B cell (primary cell): Measurements from ENCODE around the gene PITX3. TPM values are rescaled to one million over a fixed set of nuclear protein-coding genes. Genes with fewer than 3 reads are reported as not detected.
"Not testable (repeated sequence)": the region's sequence is repeated elsewhere in the genome, so short reads cannot be mapped to it uniquely, and the experiment has no call there.

Experiments
- ATAC-seq: fragments of 200-7000 bp; cut with Tn5 transposase; one replicate; pipeline ENCODE4 v1.10.0; 2021; ENCODE audit warnings: low read depth, mild to moderate bottlenecking, moderate number of reproducible peaks, moderate library complexity
- CTCF ChIA-PET: fragments of 350-600 bp; sonication (Branson Sonifier 250); formaldehyde crosslinking; loops from one replicate; lab custom pipeline; 2021; ENCODE audit warnings: antibody characterized with exemption, inconsistent platforms; lab: Charles Lee
- POLR2A ChIA-PET: fragments of 350-600 bp; sonication (Branson Sonifier 250); formaldehyde crosslinking; loops from one replicate; lab custom pipeline; 2021; ENCODE audit warnings: antibody characterized with exemption; lab: Charles Lee
- DNase-seq: peaks from one replicate; pipeline ENCODE4 v3.0.0; 2013
- H2AFZ ChIP-seq: 2 replicates; pipeline ENCODE4 v1.6.1; 2012; ENCODE audit warnings: mild to moderate bottlenecking, low read depth, low read length; ENCODE audit not compliant: insufficient read depth, poor library complexity, severe bottlenecking
- H3K27ac ChIP-seq, 2 donors: 1 replicate in 1 of 2; 2 replicates in 1 of 2; pipeline ENCODE4 v1.5.1; 2012 to 2013; ENCODE audit warnings: low read length in 2 of 2, mild to moderate bottlenecking in 2 of 2, moderate library complexity in 1 of 2
- H3K27me3 ChIP-seq, 4 experiments: fragments of 200-600 bp in 1 of 4; sonication (generic) in 1 of 4; replicated peaks in 1 of 4; 1 replicate in 2 of 4; 2 replicates in 2 of 4; pipeline versions ENCODE4 v1.6.1 to v1.7.0; 2013 to 2016; ENCODE audit warnings: low read length in 3 of 4, mild to moderate bottlenecking in 2 of 4, mixed read lengths in 1 of 4, moderate library complexity in 1 of 4; ENCODE audit not compliant: insufficient read depth in 4 of 4, control insufficient read depth in 3 of 4; ENCODE audit errors: control extremely low read depth in 1 of 4
- H3K36me3 ChIP-seq, 2 experiments: replicated peaks in 1 of 2; 1 replicate in 1 of 2; 2 replicates in 1 of 2; pipeline versions ENCODE4 v1.6.1 to v1.7.1; 2013; ENCODE audit warnings: low read length in 1 of 2; ENCODE audit not compliant: insufficient read depth in 2 of 2, control insufficient read depth in 1 of 2; ENCODE audit errors: control extremely low read depth in 1 of 2, extremely low read depth in 1 of 2
- H3K4me1 ChIP-seq, 2 donors: fragments of 200-600 bp in 1 of 2; sonication (generic) in 1 of 2; 1 replicate in 1 of 2; 2 replicates in 1 of 2; pipeline versions ENCODE4 v1.5.1 to v1.6.1; 2013 to 2017; ENCODE audit warnings: low read length in 2 of 2; ENCODE audit not compliant: control insufficient read depth in 2 of 2, insufficient read depth in 2 of 2
- H3K4me2 ChIP-seq: replicated peaks from 2 replicates; pipeline ENCODE3; 2012; ENCODE audit warnings: mild to moderate bottlenecking, low read depth, low read length; ENCODE audit not compliant: poor library complexity, severe bottlenecking
- H3K4me3 ChIP-seq, 5 experiments: fragments of 200-600 bp in 1 of 5; sonication (generic) in 1 of 5; 1 replicate in 3 of 5; 2 replicates in 2 of 5; pipeline versions ENCODE4 v1.5.1 to v1.7.0; 2011 to 2016; ENCODE audit warnings: low read length in 4 of 5, mild to moderate bottlenecking in 4 of 5, low read depth in 2 of 5, control low read depth in 1 of 5, moderate library complexity in 1 of 5; ENCODE audit not compliant: insufficient read depth in 1 of 5; ENCODE audit errors: control extremely low read depth in 1 of 5, extremely low read depth in 1 of 5
- H3K79me2 ChIP-seq: fragments of 200-600 bp; sonication (generic); one replicate; pipeline ENCODE4 v1.6.0; 2016; ENCODE audit warnings: low read length; ENCODE audit not compliant: control insufficient read depth, insufficient read depth
- H3K9ac ChIP-seq: fragments of 200-600 bp; sonication (generic); 2 replicates; pipeline ENCODE4 v1.6.1; 2017; ENCODE audit warnings: mild to moderate bottlenecking, low read length, moderate library complexity
- H3K9me3 ChIP-seq, 3 donors: one replicate each; pipeline versions ENCODE4 v1.6.1 to v1.7.1; 2013; ENCODE audit warnings: low read length in 2 of 3; ENCODE audit not compliant: control insufficient read depth in 2 of 3, insufficient read depth in 1 of 3; ENCODE audit errors: control extremely low read depth in 1 of 3
- H4K20me1 ChIP-seq: 2 replicates; pipeline ENCODE4 v1.6.0; 2012; ENCODE audit warnings: mild to moderate bottlenecking, low read length; ENCODE audit not compliant: insufficient read depth, control insufficient read depth, poor library complexity, severe bottlenecking
- H3K27ac Mint-ChIP-seq: one replicate; pipeline ENCODE4 v1.8.0; 2021; ENCODE audit warnings: mixed read lengths
- H3K27me3 Mint-ChIP-seq: one replicate; pipeline ENCODE4 v1.8.0; 2021; ENCODE audit warnings: mixed read lengths
- H3K4me1 Mint-ChIP-seq: one replicate; pipeline ENCODE4 v1.8.0; 2021; ENCODE audit warnings: mixed read lengths
- H3K4me3 Mint-ChIP-seq: one replicate; pipeline ENCODE4 v1.8.0; 2021; ENCODE audit warnings: mixed read lengths
- H3K9me3 Mint-ChIP-seq: one replicate; pipeline ENCODE4 v1.8.0; 2022; ENCODE audit warnings: mixed read lengths; ENCODE audit not compliant: insufficient read depth
- EZH2 ChIP-seq: IDR thresholded peaks from 2 replicates; pipeline ENCODE4 v1.6.1; 2012; ENCODE audit warnings: borderline replicate concordance, low read depth, mild to moderate bottlenecking, moderate library complexity, low read length; ENCODE audit not compliant: insufficient read depth, poor library complexity, severe bottlenecking
- WGBS: methylation state at CpG from one replicate; pipeline ENCODE4 v1.1.5; 2013; ENCODE audit warnings: missing lambda C conversion rate; ENCODE audit not compliant: insufficient coverage; 5-methylcytosine and 5-hydroxymethylcytosine counted together
- intact Hi-C: fragments of 100-400 bp; cut with micrococcal nuclease; formaldehyde crosslinking; loops from one replicate; pipeline ENCODE4 v1.10.0; 2022
- polyA plus RNA-seq: library from polyadenylated mRNA; depleted of rRNA; stranded (reverse); fragments of >200 nt; gene quantifications from 2 replicates; pipeline ENCODE4 v1.2.3, GENCODE V29; 2012
- total RNA-seq, 2 donors: library from RNA; stranded (reverse); fragments of 120-200 nt in 1 of 2; gene quantifications; 1 replicate in 1 of 2; 2 replicates in 1 of 2; pipeline versions ENCODE4 v1.2.3 to v1.2.4, GENCODE V29; 2013 to 2022
- TF ChIP-seq, protein P1 (sequence below): fragments of 200-600 bp; IDR thresholded peaks from one replicate; pipeline ENCODE4 v1.8.0; 2022; ENCODE audit warnings: antibody characterized with exemption, mild to moderate bottlenecking

Gene PITX3
- total and polyA plus RNA-seq, 2 donors (not counting 1 experiment from before 2014, with no cell fraction given): not detected

GRCh38 chr10:102195296-102195870 is 45.9 kb downstream of the PITX3 start:
- POLR2A ChIA-PET: no interaction called here
- CTCF ChIA-PET: no interaction called here
- Mint-ChIP-seq H3K4me1 (no peaks in the 10 kb centered on the region), H3K27me3 (peaks cover 20% of the 10 kb centered on the region), H3K4me3 (no peak overlapping the region), H3K9me3 (peaks cover 5% of the 10 kb centered on the region), H3K27ac (no peak overlapping the region)
- intact Hi-C loops: no loop called here
- Histone ChIP-seq H4K20me1 (no peaks in the 10 kb centered on the region), H3K36me3 (no peaks in the 10 kb centered on the region), H2AFZ (no peak overlapping the region), H3K79me2 (no peaks in the 10 kb centered on the region), H3K4me3 (no peak overlapping the region), H3K27me3 (no peaks in the 10 kb centered on the region), H3K9me3 (peaks cover 1 to 17% (median 2%) of the 10 kb centered on the region in 3 donors), H3K4me1 (no peaks in the 10 kb centered on the region), H3K9ac (no peak overlapping the region), H3K4me2 (no peak overlapping the region), H3K27ac (no peak overlapping the region)
- ATAC-seq: no peak
- WGBS: 83% methylated on average over 4 of the region's 6 CpGs
- DNase-seq: no peak
- TF ChIP-seq, protein P1, sequence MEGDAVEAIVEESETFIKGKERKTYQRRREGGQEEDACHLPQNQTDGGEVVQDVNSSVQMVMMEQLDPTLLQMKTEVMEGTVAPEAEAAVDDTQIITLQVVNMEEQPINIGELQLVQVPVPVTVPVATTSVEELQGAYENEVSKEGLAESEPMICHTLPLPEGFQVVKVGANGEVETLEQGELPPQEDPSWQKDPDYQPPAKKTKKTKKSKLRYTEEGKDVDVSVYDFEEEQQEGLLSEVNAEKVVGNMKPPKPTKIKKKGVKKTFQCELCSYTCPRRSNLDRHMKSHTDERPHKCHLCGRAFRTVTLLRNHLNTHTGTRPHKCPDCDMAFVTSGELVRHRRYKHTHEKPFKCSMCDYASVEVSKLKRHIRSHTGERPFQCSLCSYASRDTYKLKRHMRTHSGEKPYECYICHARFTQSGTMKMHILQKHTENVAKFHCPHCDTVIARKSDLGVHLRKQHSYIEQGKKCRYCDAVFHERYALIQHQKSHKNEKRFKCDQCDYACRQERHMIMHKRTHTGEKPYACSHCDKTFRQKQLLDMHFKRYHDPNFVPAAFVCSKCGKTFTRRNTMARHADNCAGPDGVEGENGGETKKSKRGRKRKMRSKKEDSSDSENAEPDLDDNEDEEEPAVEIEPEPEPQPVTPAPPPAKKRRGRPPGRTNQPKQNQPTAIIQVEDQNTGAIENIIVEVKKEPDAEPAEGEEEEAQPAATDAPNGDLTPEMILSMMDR: no peak
- no peak for TF ChIP-seq EZH2

- H3K27me3 Mint-ChIP-seq: peaks cover 4% of the 10 kb centered on the region
- H3K27ac ChIP-seq: no peak overlapping the region
- no peak overlapping the region for H3K27ac Mint-ChIP-seq
- DNase-seq (no peak), ATAC-seq (no peak)
- 91% methylated on average over 4 of the region's 7 CpGs for WGBS
- peaks cover 5% of the 10 kb centered on the region for H3K9me3 Mint-ChIP-seq
- CTCF ChIA-PET: no interaction called here
- H2AFZ ChIP-seq: no peak overlapping the region
- TF ChIP-seq, protein P1: no peak
- TF ChIP-seq EZH2: no peak
- H3K4me3 Mint-ChIP-seq: no peak overlapping the region
- intact Hi-C loops: no loop called here
- H3K9me3 ChIP-seq: peaks cover 1 to 20% (median 2%) of the 10 kb centered on the region in 3 donors
- H3K36me3 ChIP-seq: no peaks in the 10 kb centered on the region
- POLR2A ChIA-PET: no interaction called here
- H3K9ac ChIP-seq: no peak overlapping the region
- peaks cover 4% of the 10 kb centered on the region for H3K4me1 Mint-ChIP-seq
- peaks cover 0 to 7% of the 10 kb centered on the region in 2 donors for H3K4me1 ChIP-seq
- no peaks in the 10 kb centered on the region for H3K79me2 ChIP-seq
- no peaks in the 10 kb centered on the region for H3K27me3 ChIP-seq
- H3K4me3 ChIP-seq: no peak overlapping the region
- no peaks in the 10 kb centered on the region for H4K20me1 ChIP-seq
- H3K4me2 ChIP-seq: no peak overlapping the region
Measured at GRCh38 chr10:102191956-102192355, 49.4 kb downstream of the PITX3 start.

- H3K79me2 ChIP-seq, H3K4me1 Mint-ChIP-seq, H3K4me3 ChIP-seq, DNase-seq, H3K4me3 Mint-ChIP-seq, H3K9ac ChIP-seq, H3K27ac ChIP-seq, H4K20me1 ChIP-seq, H3K36me3 ChIP-seq, H3K27me3 Mint-ChIP-seq, H3K27me3 ChIP-seq, H3K4me1 ChIP-seq, H3K9me3 Mint-ChIP-seq, H3K27ac Mint-ChIP-seq, ATAC-seq, H3K4me2 ChIP-seq, POLR2A ChIA-PET, intact Hi-C loops: not testable (repeated sequence)
- peaks cover 2 to 20% (median 2%) of the 10 kb centered on the region in 3 donors for H3K9me3 ChIP-seq
- peak overlapping the region; percentile 42 for H2AFZ ChIP-seq
- CTCF ChIA-PET: interaction anchor here (1.2 kb wide), 1 partner anchor 525 kb away, joined by 3 read pairs; the partner anchor contains the start of genes ARL3 and SFXN2
- WGBS: 87% methylated on average over 5 of the region's 7 CpGs
Measured at GRCh38 chr10:102188941-102189898, 52.1 kb downstream of the PITX3 start.
